Neural cell (in vitro differentiated cells): ENCODE data around the gene DIP2C.

Experiments
- CTCF ChIP-seq: fragments of 450-650 bp; IDR thresholded peaks from 2 replicates; pipeline ENCODE4 v1.5.1; 2014; ENCODE audit warnings: antibody characterized with exemption, mild to moderate bottlenecking, moderate library complexity; ENCODE audit not compliant: poor library complexity, severe bottlenecking
- EP300 ChIP-seq: fragments of 450-650 bp; conservative IDR thresholded peaks from 2 replicates; pipeline ENCODE4 v1.6.1; 2014; ENCODE audit warnings: antibody characterized with exemption, mild to moderate bottlenecking, moderate library complexity; ENCODE audit not compliant: poor library complexity, severe bottlenecking
- EZH2 ChIP-seq: fragments of 200-600, 300-800 bp; shearing (Covaris generic), sonication (generic); IDR thresholded peaks from 2 replicates; pipeline ENCODE4 v1.6.1; 2014; ENCODE audit warnings: antibody characterized with exemption, low read length, borderline replicate concordance, mild to moderate bottlenecking; ENCODE audit not compliant: insufficient read depth, poor library complexity, severe bottlenecking
- POLR2AphosphoS5 ChIP-seq: IDR thresholded peaks from 2 replicates; pipeline ENCODE4 v1.6.1; 2012
- RAD21 ChIP-seq: fragments of 450-650 bp; conservative IDR thresholded peaks from 2 replicates; pipeline ENCODE4 v1.6.1; 2014; ENCODE audit warnings: antibody characterized with exemption, mild to moderate bottlenecking, moderate library complexity
- REST ChIP-seq: IDR thresholded peaks from 2 replicates; pipeline ENCODE4 v1.6.1; 2012; ENCODE audit warnings: borderline replicate concordance
- TAF1 ChIP-seq: IDR thresholded peaks from 2 replicates; pipeline ENCODE4 v1.6.1; 2012; ENCODE audit warnings: low read depth

- TF ChIP-seq EZH2 (no peak), RAD21 (no peak), CTCF (no peak), REST (no peak), TAF1 (no peak), EP300 (no peak), POLR2AphosphoS5 (no peak)
These were observed 206.2 kb downstream of the DIP2C start for GRCh38 chr10:483261-483660.
